Spleen (tissue), 7 donors: ENCODE data around the gene NOXA1.
A peak's percentile ranks its signal among the peaks of the same experiment; 100 is the strongest.

Experiments
- POLR2A ChIP-seq, 3 donors: fragments of 450-650 bp; IDR thresholded peaks; one replicate each; pipeline ENCODE4 v1.5.1; 2017; ENCODE audit warnings: antibody characterized with exemption in 3 of 3, mild to moderate bottlenecking in 1 of 3
- POLR2AphosphoS5 ChIP-seq, 3 donors: sonication (generic); formaldehyde crosslinking; IDR thresholded peaks; one replicate each; pipeline ENCODE4 v1.5.1; 2017; ENCODE audit warnings: antibody characterized with exemption in 3 of 3
- TF ChIP-seq, protein P1 (sequence below), 11 experiments: fragments of 200-600 bp in 7 of 11; fragments of 450-650 bp in 4 of 11; sonication (generic) in 4 of 11; IDR thresholded peaks in 8 of 11; conservative IDR thresholded peaks in 3 of 11; 1 replicate in 7 of 11; 2 replicates in 4 of 11; pipeline versions ENCODE4 v1.4.0 to v1.8.0; 2016 to 2021; ENCODE audit warnings: antibody characterized with exemption in 11 of 11, inconsistent platforms in 4 of 11, mild to moderate bottlenecking in 1 of 11
- donor health status: DM: no; HTN: no; CAD: no; lungs with moderate emphysema.
- donor health status: DM: no; HTN: no; CAD: no.
- donor health status: DM: no; HTN: no; CAD: no.

- TF ChIP-seq POLR2AphosphoS5 (IDR thresholded peaks at IDR 0.05) = no peak
- no peak for TF ChIP-seq POLR2A (IDR thresholded peaks at IDR 0.05)
- TF ChIP-seq, protein P1, sequence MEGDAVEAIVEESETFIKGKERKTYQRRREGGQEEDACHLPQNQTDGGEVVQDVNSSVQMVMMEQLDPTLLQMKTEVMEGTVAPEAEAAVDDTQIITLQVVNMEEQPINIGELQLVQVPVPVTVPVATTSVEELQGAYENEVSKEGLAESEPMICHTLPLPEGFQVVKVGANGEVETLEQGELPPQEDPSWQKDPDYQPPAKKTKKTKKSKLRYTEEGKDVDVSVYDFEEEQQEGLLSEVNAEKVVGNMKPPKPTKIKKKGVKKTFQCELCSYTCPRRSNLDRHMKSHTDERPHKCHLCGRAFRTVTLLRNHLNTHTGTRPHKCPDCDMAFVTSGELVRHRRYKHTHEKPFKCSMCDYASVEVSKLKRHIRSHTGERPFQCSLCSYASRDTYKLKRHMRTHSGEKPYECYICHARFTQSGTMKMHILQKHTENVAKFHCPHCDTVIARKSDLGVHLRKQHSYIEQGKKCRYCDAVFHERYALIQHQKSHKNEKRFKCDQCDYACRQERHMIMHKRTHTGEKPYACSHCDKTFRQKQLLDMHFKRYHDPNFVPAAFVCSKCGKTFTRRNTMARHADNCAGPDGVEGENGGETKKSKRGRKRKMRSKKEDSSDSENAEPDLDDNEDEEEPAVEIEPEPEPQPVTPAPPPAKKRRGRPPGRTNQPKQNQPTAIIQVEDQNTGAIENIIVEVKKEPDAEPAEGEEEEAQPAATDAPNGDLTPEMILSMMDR (IDR thresholded peaks at IDR 0.05 in 8 of 11, conservative IDR thresholded peaks at IDR 0.05 in 3 of 11) = peak; percentile 66 to 91 (median 89)
Measured at GRCh38 chr9:137445275-137445807, 22.1 kb downstream of the NOXA1 start.
